Measurements from ENCODE around the gene HILPDA. TPM values are rescaled to one million over a fixed set of nuclear protein-coding genes. Genes with fewer than 3 reads are reported as not detected.

Gene HILPDA
- total and polyA plus RNA-seq, 2 experiments from 2014 or later = 18.5 to 26.6 TPM

- Histone ChIP-seq H3K79me2 (ENCODE audit: insufficient read depth) (peaks cover 26% of the 10 kb centered on the region), H3K4me3 (peak overlapping the region; percentile 74), H3K4me2 (ENCODE audit: unreplicated experiment) (no peak overlapping the region), H3K27ac (no peak overlapping the region), H4K20me1 (ENCODE audit: insufficient read depth) (peaks cover 4% of the 10 kb centered on the region; the same call in 1 of the 2 replicates), H2AFZ (no peak overlapping the region), H3K4me1 (ENCODE audit: insufficient read depth) (peaks cover 16% of the 10 kb centered on the region), H3K9me2 (ENCODE audit: insufficient read depth) (no peaks in the 10 kb centered on the region), H3K9ac (peak overlapping the region; percentile 58; the same call in 1 of the 2 replicates), H3K36me3 (ENCODE audit: low read depth) (0 out of 2 replicates have a peak, but pooled peaks cover 1% of the 10 kb centered on the region), H3K27me3 (replicated peaks; ENCODE audit: insufficient read depth) (no peaks in the 10 kb centered on the region), H3K9me3 (ENCODE audit: low read depth) (no peaks in the 10 kb centered on the region), H3F3A (ENCODE audit: insufficient read depth) (peaks cover 17% of the 10 kb centered on the region)
- in situ Hi-C loops (cut with MboI) = no loop called here
- no peak for DNase-seq
- 85 to 90% methylated on average over 8 to 11 of the region's 11 CpGs for WGBS, 2 experiments (ENCODE audit: low coverage in 1 of 2, low lambda C conversion rate in 2 of 2, missing lambda C conversion rate in 2 of 2)
- TF ChIP-seq EZH2 (IDR thresholded peaks at IDR 0.05; ENCODE audit: insufficient read depth, poor library complexity, severe bottlenecking) = no peak
- TF ChIP-seq EZH2phosphoT487 (IDR thresholded peaks at IDR 0.05; ENCODE audit: insufficient read depth, low read depth) = no peak
These were observed 47.6 kb upstream of the HILPDA start for GRCh38 chr7:128407751-128408708.

DNA sequence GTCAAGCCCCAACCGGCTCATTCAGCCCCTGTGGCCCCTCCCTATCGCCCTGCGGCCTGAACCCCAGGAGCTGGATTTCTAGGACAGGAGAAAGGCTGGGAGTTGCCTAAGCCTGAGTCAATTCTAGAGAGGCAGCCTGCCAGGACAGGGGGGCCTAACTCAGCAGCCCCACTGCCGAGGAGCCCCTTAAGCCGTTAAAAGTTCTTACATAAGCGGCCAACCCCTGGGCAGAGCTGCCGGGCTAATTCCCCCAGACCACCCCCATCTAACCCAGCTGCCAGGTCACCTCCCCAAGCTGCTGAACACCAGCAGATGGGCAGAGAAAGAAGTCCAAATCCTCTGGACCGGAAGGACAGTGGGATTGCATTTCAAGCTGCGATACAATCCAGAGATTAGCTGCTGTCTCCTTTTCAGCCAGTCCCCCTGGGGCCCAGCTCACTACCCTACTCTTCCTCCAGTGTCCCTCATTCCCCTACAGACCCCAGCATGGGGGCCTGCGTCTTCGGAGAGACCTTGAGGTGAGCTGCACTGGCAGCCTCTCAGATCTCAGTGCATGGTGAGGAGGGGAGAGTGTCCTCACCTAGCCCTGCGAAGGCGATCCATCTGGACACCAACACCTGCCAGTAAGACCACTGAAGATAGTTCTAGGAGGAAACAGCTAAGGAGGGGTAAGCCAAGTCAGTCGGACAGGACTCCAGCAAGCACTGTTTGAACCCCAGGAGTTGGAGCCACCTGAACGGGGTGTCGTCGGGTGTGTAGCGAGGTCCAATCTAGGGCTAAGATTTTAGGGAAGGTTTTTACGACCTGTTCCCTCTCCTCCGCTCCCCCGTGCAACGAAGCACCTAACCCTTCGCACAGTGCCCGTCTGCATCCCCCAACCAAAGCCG is 46.7 kb upstream of the HILPDA start:
- TF ChIP-seq EZH2phosphoT487 (IDR thresholded peaks at IDR 0.05; ENCODE audit: insufficient read depth, low read depth) (no peak), EZH2 (IDR thresholded peaks at IDR 0.05; ENCODE audit: insufficient read depth, poor library complexity, severe bottlenecking) (no peak)
- in situ Hi-C loops (cut with MboI) = no loop called here
- Histone ChIP-seq H3K9me2 (ENCODE audit: insufficient read depth) (no peaks in the 10 kb centered on the region), H3K27me3 (replicated peaks; ENCODE audit: insufficient read depth) (no peaks in the 10 kb centered on the region), H2AFZ (peak overlapping the region; percentile 86), H3K27ac (0 out of 2 replicates have a peak overlapping the region, but pooled peaks have one; percentile 2), H3K36me3 (ENCODE audit: low read depth) (no peaks in the 10 kb centered on the region), H4K20me1 (ENCODE audit: insufficient read depth) (0 out of 2 replicates have a peak, but pooled peaks cover under 1% of the 10 kb centered on the region), H3F3A (ENCODE audit: insufficient read depth) (peaks cover 17% of the 10 kb centered on the region), H3K4me2 (ENCODE audit: unreplicated experiment) (peak overlapping the region; percentile 86), H3K9ac (peak overlapping the region; percentile 58), H3K4me3 (peak overlapping the region; percentile 74), H3K4me1 (ENCODE audit: insufficient read depth) (peaks cover 16% of the 10 kb centered on the region), H3K79me2 (ENCODE audit: insufficient read depth) (peaks cover 17% of the 10 kb centered on the region), H3K9me3 (ENCODE audit: low read depth) (no peaks in the 10 kb centered on the region)
- peak; percentile 57 for DNase-seq
- WGBS, 2 experiments (ENCODE audit: low coverage in 1 of 2, low lambda C conversion rate in 2 of 2, missing lambda C conversion rate in 2 of 2) = 13 to 16% methylated on average over 25 of the region's 25 CpGs

GRCh38 chr7:128409596-128410450 is 45.9 kb upstream of the HILPDA start, which contains the start of gene IMPDH1:
Gene IMPDH1 (minus strand): TSS chr7:128409982. CDS start chr7:128409901, 81 bp downstream.
- no peaks in the 10 kb centered on the region for H3K9me3 ChIP-seq (ENCODE audit: low read depth)
- H3K4me2 ChIP-seq (ENCODE audit: unreplicated experiment) = peak within 1 kb of the TSS; percentile 86
- H3K9ac ChIP-seq = peak within 1 kb of the TSS; percentile 69
- TF ChIP-seq EZH2phosphoT487 (IDR thresholded peaks at IDR 0.05; ENCODE audit: insufficient read depth, low read depth) (no peak), EZH2 (IDR thresholded peaks at IDR 0.05; ENCODE audit: insufficient read depth, poor library complexity, severe bottlenecking) (no peak)
- peaks cover 8% of the 10 kb centered on the region; the same call in 1 of the 2 replicates for H3K4me1 ChIP-seq (ENCODE audit: insufficient read depth)
- peaks cover 8% of the 10 kb centered on the region for H3K79me2 ChIP-seq (ENCODE audit: insufficient read depth)
- peak within 1 kb of the TSS; percentile 74 for H3K4me3 ChIP-seq
- no peaks in the 10 kb centered on the region for H3K27me3 ChIP-seq (replicated peaks; ENCODE audit: insufficient read depth)
- peak within 1 kb of the TSS; percentile 55 for H3K27ac ChIP-seq
- no peaks in the 10 kb centered on the region for H3K36me3 ChIP-seq (ENCODE audit: low read depth)
- H4K20me1 ChIP-seq (ENCODE audit: insufficient read depth) = no peaks in the 10 kb centered on the region
- H2AFZ ChIP-seq = peak within 1 kb of the TSS; percentile 86
- no peaks in the 10 kb centered on the region for H3K9me2 ChIP-seq (ENCODE audit: insufficient read depth)
- H3F3A ChIP-seq (ENCODE audit: insufficient read depth) = peaks cover 17% of the 10 kb centered on the region
- in situ Hi-C loops (cut with MboI) = no loop called here
- 0 to 1% methylated on average over 61 to 67 of the region's 87 CpGs for WGBS, 2 experiments (ENCODE audit: low coverage in 1 of 2, low lambda C conversion rate in 2 of 2, missing lambda C conversion rate in 2 of 2)
- peak; percentile 90 for DNase-seq
